BLaER1 (cell line): ENCODE measurements around the gene STIM1.

Experiments
- H3K27ac ChIP-seq: shearing (Covaris generic); formaldehyde crosslinking; 2 replicates; pipeline ENCODE4 v1.8.1; 2022
- H3K27me3 ChIP-seq: shearing (Covaris generic); formaldehyde crosslinking; 2 replicates; pipeline ENCODE4 v1.8.1; 2022
- H3K36me3 ChIP-seq: shearing (Covaris generic); formaldehyde crosslinking; 2 replicates; pipeline ENCODE4 v1.8.1; 2022
- H3K4me1 ChIP-seq: shearing (Covaris generic); formaldehyde crosslinking; 2 replicates; pipeline ENCODE4 v1.8.1; 2022
- H3K4me2 ChIP-seq: shearing (Covaris generic); formaldehyde crosslinking; 2 replicates; pipeline ENCODE4 v1.8.1; 2022
- H3K4me3 ChIP-seq: shearing (Covaris generic); formaldehyde crosslinking; 2 replicates; pipeline ENCODE4 v1.8.1; 2022
- H3K9ac ChIP-seq: shearing (Covaris generic); formaldehyde crosslinking; 2 replicates; pipeline ENCODE4 v1.8.1; 2022
- H3K9me3 ChIP-seq: shearing (Covaris generic); formaldehyde crosslinking; 2 replicates; pipeline ENCODE4 v1.8.1; 2022
- H4K20me1 ChIP-seq: shearing (Covaris generic); formaldehyde crosslinking; 2 replicates; pipeline ENCODE4 v1.8.1; 2022
- Cebpa-rat ChIP-seq: shearing (Covaris generic); IDR thresholded peaks from 2 replicates; pipeline ENCODE4 v1.8.1; 2022

The STIM1 gene

DNA sequence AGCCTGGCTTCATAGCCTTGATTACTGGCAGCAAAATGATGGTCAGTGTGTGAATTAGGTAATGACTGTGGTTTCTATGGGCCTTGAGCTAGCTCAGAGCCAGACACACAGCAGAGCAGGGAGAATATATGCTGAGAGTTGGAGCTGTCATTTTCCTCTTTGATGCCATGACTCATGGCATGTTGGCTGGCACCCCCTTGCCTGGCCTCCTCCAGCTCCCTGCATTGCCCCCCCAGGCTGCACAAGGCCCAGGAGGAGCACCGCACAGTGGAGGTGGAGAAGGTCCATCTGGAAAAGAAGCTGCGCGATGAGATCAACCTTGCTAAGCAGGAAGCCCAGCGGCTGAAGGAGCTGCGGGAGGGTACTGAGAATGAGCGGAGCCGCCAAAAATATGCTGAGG is 218.8 kb downstream of the STIM1 start:
- Histone ChIP-seq H3K4me3 (no peak overlapping the region), H3K4me2 (no peak overlapping the region), H3K36me3 (peaks cover 5% of the 10 kb centered on the region; the same call in 1 of the 2 replicates), H3K9ac (no peak overlapping the region), H3K9me3 (no peaks in the 10 kb centered on the region), H3K27ac (no peak overlapping the region), H4K20me1 (no peaks in the 10 kb centered on the region), H3K4me1 (no peaks in the 10 kb centered on the region), H3K27me3 (no peaks in the 10 kb centered on the region)
- TF ChIP-seq Cebpa-rat = no peak

DNA sequence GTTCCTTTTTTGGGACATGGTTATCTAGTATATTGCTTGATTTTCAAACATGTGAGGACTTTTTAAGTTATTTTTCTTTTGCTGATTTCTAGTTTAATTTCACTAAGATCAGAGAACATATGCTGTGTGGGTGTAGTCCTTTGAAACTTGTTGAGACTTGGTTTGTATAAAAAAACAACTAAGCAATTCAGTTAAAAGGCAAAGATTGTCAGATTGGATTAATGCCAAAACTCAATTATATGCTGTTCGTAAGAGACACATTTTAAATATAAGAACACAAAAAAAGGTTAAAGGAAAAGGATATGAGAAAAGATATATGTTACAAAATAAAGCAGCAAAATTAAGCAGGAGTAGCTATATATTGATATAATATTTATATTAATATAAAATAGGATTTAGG is 221.3 kb downstream of the STIM1 start:
- H3K4me2 ChIP-seq = no peak overlapping the region
- no peaks in the 10 kb centered on the region for H4K20me1 ChIP-seq
- no peak overlapping the region for H3K9ac ChIP-seq
- no peak overlapping the region for H3K4me3 ChIP-seq
- peaks cover 5% of the 10 kb centered on the region; the same call in 1 of the 2 replicates for H3K36me3 ChIP-seq
- H3K27ac ChIP-seq = no peak overlapping the region
- TF ChIP-seq Cebpa-rat = no peak
- no peaks in the 10 kb centered on the region for H3K4me1 ChIP-seq
- H3K9me3 ChIP-seq = no peaks in the 10 kb centered on the region
- no peaks in the 10 kb centered on the region for H3K27me3 ChIP-seq

DNA sequence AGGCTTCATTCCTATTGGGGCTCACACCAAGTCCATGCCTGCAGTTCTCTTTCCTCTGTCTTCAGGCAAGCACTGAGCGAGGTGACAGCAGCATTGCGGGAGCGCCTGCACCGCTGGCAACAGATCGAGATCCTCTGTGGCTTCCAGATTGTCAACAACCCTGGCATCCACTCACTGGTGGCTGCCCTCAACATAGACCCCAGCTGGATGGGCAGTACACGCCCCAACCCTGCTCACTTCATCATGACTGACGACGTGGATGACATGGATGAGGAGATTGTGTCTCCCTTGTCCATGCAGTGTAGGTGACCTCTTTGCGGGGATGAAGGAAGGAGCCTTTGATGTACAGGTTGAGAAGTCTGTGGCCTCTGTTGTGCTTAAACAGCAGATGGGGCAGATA is 227.7 kb downstream of the STIM1 start:
- H3K36me3 ChIP-seq = peaks cover 29% of the 10 kb centered on the region
- H4K20me1 ChIP-seq = no peaks in the 10 kb centered on the region
- H3K27ac ChIP-seq = no peak overlapping the region

DNA sequence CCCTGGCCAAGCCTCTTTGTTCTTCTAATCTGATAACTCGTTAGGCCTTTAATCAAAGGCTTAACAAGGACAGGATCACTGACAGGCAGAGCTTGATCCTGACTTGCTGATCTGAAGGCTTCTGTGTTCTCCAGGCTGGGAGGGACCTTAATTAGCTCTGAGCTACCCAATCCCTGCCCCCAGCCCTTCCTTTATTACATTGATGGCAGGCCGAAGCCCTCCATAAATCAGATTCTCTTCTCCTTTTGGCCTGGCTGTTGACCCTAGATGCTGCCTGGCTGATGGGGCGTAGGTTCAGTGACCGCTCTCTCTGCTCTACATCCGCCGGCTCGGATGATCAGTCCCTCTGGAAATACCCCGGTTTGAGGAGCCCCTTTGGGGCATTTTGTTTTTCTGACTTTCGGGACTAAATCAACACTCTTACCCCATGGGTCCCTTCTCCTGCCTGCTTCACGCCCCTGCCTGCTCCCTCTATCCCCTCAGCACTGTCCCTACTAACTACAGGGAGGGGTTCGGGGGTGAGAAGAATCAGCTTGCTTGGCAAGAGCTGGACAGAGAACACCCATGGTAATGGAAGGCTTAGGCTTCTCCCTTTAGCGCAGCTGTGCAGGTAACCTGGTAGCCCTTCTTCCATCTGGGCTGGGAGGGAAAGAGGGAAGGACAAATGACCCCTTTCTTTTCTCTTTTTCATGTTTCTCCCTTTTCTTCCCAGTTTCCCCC is 229.1 kb downstream of the STIM1 start:
- no peak overlapping the region for H3K27ac ChIP-seq
- H3K9me3 ChIP-seq = no peaks in the 10 kb centered on the region
- H3K4me3 ChIP-seq = no peak overlapping the region
- H3K4me1 ChIP-seq = no peaks in the 10 kb centered on the region
- TF ChIP-seq Cebpa-rat = no peak
- H4K20me1 ChIP-seq = no peaks in the 10 kb centered on the region
- no peak overlapping the region for H3K4me2 ChIP-seq
- peaks cover 29% of the 10 kb centered on the region for H3K36me3 ChIP-seq
- H3K27me3 ChIP-seq = no peaks in the 10 kb centered on the region
- no peak overlapping the region for H3K9ac ChIP-seq

More for the DNA sequence above, 227.7 kb downstream of the STIM1 start:
- Histone ChIP-seq H3K4me2 (no peak overlapping the region), H3K9me3 (no peaks in the 10 kb centered on the region), H3K27me3 (no peaks in the 10 kb centered on the region), H3K4me1 (no peaks in the 10 kb centered on the region), H3K9ac (no peak overlapping the region), H3K4me3 (no peak overlapping the region)
- no peak for TF ChIP-seq Cebpa-rat

DNA sequence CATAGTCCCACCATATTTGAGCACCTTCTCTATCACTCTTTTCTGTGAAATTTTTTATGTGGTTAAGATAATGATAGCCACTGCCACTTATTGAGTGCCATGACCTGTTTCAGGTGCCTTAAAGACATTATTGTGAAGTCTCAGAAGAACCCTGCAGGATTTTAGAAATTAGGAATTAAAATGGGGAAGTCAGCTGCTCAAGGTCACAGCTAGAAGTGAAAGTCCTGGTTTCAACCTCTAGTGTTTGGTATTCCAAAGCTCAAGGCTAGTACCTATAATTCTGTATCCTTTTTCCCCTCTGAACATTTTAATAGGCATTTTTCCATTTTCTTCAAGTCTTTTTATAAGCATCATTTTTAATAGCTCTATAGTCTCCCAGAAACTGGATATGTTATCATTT is 230.1 kb downstream of the STIM1 start:
- Histone ChIP-seq H3K4me3 (no peak overlapping the region), H3K9ac (no peak overlapping the region), H3K36me3 (peaks cover 29% of the 10 kb centered on the region), H3K4me1 (no peaks in the 10 kb centered on the region), H3K27me3 (no peaks in the 10 kb centered on the region), H3K27ac (no peak overlapping the region), H3K4me2 (no peak overlapping the region), H3K9me3 (no peaks in the 10 kb centered on the region), H4K20me1 (no peaks in the 10 kb centered on the region)
- TF ChIP-seq Cebpa-rat = no peak

DNA sequence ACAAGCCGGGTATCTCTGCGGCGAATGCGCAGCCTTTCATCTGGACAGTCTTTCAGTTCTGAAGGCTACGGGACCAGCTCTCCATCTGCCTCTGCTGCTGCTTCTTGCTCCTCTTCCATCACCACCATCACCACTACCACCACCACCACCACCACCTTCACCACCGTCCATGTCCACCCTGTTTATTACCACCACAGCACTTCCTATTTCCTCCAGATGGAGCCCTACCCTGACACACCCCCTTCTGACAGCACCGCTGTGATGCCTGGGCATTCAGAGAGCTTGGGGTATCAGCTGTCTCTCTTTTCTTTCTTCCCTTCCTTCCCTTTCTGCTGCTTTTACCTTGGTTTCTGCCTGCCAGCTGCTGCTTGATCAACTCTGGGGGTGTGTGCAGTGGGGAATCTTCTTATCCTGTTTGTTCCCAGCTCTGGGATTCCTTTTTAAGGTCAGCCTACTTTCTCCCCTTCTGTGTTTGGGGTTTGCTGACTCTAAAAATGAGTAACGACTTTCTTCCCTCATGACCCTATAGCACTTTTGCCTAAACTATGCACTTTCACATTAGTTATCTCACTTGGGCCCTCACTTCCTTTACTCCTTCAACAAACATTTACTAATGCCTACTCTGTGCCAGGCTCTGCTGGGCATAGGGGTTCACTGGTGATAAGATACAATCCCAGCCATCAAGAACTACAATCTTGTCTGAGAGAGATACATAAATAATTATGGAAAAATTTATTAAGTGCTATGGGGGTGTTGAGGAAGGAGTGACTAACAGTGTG is 231.3 kb downstream of the STIM1 start:
- Histone ChIP-seq H3K36me3 (peaks cover 35% of the 10 kb centered on the region), H3K9me3 (no peaks in the 10 kb centered on the region), H3K4me3 (no peak overlapping the region), H4K20me1 (no peaks in the 10 kb centered on the region), H3K4me2 (no peak overlapping the region), H3K27ac (no peak overlapping the region), H3K4me1 (peaks cover 7% of the 10 kb centered on the region), H3K27me3 (no peaks in the 10 kb centered on the region), H3K9ac (no peak overlapping the region)
- TF ChIP-seq Cebpa-rat = no peak

DNA sequence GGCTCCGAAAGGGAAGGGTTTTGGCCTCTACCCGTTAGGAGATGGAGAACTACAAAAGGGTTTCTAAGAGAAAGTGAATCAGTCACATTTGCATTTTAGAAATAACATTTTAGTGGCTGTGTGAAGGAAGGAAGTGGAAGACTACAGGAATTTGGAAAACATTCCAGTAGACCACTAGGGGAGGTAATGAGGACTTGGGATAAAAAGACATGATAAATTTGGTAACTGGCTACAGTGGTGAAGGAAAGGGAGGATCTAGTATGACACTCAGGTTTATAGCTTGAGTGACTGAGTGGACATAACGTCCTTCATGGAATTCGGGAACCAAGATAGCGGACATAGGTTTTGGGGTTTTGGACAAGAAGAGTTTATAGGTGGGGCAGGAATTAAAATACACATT is 232.1 kb downstream of the STIM1 start:
- H3K4me3 ChIP-seq = no peak overlapping the region
- peaks cover 31% of the 10 kb centered on the region for H3K36me3 ChIP-seq
- TF ChIP-seq Cebpa-rat = no peak
- H3K4me2 ChIP-seq = no peak overlapping the region
- no peaks in the 10 kb centered on the region for H3K27me3 ChIP-seq
- H4K20me1 ChIP-seq = no peaks in the 10 kb centered on the region
- no peak overlapping the region for H3K27ac ChIP-seq
- H3K9ac ChIP-seq = no peak overlapping the region
- no peaks in the 10 kb centered on the region for H3K9me3 ChIP-seq
- H3K4me1 ChIP-seq = peaks cover 15% of the 10 kb centered on the region

DNA sequence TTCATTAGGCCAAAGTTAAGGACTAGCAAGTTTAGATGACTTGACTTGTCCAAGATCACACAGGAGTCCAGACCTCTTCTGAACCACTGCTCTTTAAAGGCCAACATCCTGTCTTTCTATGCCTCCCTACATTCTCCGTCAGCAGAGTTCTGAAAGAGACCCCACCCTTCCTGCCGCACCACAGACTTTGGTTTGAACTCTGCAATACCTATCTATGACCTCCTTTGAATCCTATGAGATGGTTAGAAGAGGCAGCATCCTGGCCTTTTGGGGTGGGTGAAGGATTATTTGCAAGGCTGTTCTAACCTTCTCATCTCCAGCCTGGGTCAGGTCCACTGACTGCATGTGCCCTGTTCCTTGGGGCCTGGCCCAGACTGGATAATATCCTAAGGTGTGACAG is 234.8 kb downstream of the STIM1 start:
- Histone ChIP-seq H3K9ac (no peak overlapping the region), H4K20me1 (no peaks in the 10 kb centered on the region), H3K36me3 (peaks cover 16% of the 10 kb centered on the region), H3K27me3 (no peaks in the 10 kb centered on the region), H3K4me1 (peaks cover 26% of the 10 kb centered on the region), H3K9me3 (no peaks in the 10 kb centered on the region), H3K4me3 (no peak overlapping the region), H3K4me2 (no peak overlapping the region), H3K27ac (no peak overlapping the region)
- no peak for TF ChIP-seq Cebpa-rat

DNA sequence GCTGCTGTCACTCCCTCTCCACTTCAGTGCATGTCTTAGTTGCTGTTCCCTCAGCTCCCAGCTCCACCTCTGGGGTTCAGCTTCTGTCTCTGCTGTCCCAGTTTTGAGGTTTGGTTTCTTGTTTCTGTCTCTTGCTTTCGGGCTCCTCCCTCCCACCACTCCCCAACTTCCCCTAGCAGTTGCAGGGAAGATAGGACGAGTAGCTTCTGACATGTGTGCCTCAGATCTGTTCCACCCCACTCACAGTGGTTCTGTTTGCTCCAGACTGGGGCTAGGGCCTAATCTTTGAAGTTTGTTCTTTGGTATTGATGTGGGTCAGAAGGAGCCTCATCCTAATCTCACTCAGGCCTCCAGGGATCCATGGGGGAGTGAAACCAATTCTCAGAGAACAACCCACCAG is 236.6 kb downstream of the STIM1 start:
- H3K4me1 ChIP-seq = peaks cover 44% of the 10 kb centered on the region
- no peaks in the 10 kb centered on the region for H3K27me3 ChIP-seq
- no peaks in the 10 kb centered on the region for H3K9me3 ChIP-seq
- H3K36me3 ChIP-seq = peaks cover 11% of the 10 kb centered on the region
- H3K4me3 ChIP-seq = no peak overlapping the region
- H4K20me1 ChIP-seq = no peaks in the 10 kb centered on the region
- peak overlapping the region; percentile 33 for H3K4me2 ChIP-seq
- H3K9ac ChIP-seq = peak overlapping the region; percentile 5; the same call in 1 of the 2 replicates
- no peak for TF ChIP-seq Cebpa-rat
- no peak overlapping the region for H3K27ac ChIP-seq
